ENCODE data around the gene RAB10. TPM values are rescaled to one million over a fixed set of nuclear protein-coding genes. Genes with fewer than 3 reads are reported as not detected.

RAB10 gene
- total RNA-seq, 1 experiment from 2014 or later = 167 TPM

DNA sequence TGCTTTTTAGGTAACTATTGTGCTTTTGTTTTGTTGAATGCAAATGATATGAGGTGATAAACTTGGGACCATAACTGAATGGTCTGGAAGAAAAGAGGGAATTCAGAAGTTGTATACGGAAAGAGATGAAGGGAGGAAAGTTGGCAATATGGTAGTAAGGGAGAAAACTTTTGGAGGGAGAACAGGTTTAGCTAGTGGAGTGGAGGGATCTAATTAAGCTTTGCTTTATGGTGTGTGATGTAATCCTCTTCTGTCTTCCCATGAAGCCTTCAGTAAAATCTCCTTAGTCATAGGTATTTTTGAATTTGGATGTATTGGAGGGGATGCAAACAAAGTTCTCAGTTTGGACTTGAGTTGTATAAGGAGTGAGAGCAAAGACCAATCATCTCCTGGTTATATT lies 20.2 kb upstream of the RAB10 start:
- H3K27ac ChIP-seq (ENCODE audit: low read depth, low read length) = no peak overlapping the region
- CTCF ChIA-PET = no interaction called here

More for the DNA sequence above, 20.2 kb upstream of the RAB10 start:
- no peak overlapping the region for H3K4me3 ChIP-seq (replicated peaks in 1 of 2; ENCODE audit: low read depth in 1 of 2, low read length in 2 of 2)
- no peaks in the 10 kb centered on the region for H3K9me3 ChIP-seq (ENCODE audit: control insufficient read depth in 1 of 2, insufficient read depth in 1 of 2, low read depth in 1 of 2, low read length in 2 of 2)
- H3K4me2 ChIP-seq (ENCODE audit: low read length) = peak overlapping the region; percentile 65
- no peak overlapping the region for H3K9ac ChIP-seq (ENCODE audit: low read length)
- H2AFZ ChIP-seq (ENCODE audit: low read depth, low read length, poor library complexity, severe bottlenecking) = no peak overlapping the region
- TF ChIP-seq, protein P1, sequence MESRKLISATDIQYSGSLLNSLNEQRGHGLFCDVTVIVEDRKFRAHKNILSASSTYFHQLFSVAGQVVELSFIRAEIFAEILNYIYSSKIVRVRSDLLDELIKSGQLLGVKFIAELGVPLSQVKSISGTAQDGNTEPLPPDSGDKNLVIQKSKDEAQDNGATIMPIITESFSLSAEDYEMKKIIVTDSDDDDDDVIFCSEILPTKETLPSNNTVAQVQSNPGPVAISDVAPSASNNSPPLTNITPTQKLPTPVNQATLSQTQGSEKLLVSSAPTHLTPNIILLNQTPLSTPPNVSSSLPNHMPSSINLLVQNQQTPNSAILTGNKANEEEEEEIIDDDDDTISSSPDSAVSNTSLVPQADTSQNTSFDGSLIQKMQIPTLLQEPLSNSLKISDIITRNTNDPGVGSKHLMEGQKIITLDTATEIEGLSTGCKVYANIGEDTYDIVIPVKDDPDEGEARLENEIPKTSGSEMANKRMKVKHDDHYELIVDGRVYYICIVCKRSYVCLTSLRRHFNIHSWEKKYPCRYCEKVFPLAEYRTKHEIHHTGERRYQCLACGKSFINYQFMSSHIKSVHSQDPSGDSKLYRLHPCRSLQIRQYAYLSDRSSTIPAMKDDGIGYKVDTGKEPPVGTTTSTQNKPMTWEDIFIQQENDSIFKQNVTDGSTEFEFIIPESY (IDR thresholded peaks at IDR 0.05; ENCODE audit: extremely low read depth, insufficient replicate concordance, low read length) = no peak
- TF ChIP-seq POLR2A (IDR thresholded peaks at IDR 0.05; ENCODE audit: borderline replicate concordance, extremely low read depth, insufficient read depth, insufficient read length) (no peak), TCF7L2 (IDR thresholded peaks at IDR 0.05; ENCODE audit: borderline replicate concordance, extremely low read depth, insufficient read depth, insufficient read length) (no peak), ZNF274 (IDR thresholded peaks at IDR 0.05; ENCODE audit: low read depth, low read length) (no peak), EZH2phosphoT487 (IDR thresholded peaks at IDR 0.05; ENCODE audit: borderline replicate concordance) (no peak), SRF (IDR thresholded peaks at IDR 0.05; ENCODE audit: low read depth) (no peak), JUND (IDR thresholded peaks at IDR 0.05) (no peak), YY1 (IDR thresholded peaks at IDR 0.05; ENCODE audit: extremely low read depth, insufficient replicate concordance, low read depth, low read length) (no peak), POLR2AphosphoS5 (IDR thresholded peaks at IDR 0.05; ENCODE audit: low read depth, low read length) (no peak), ZFX (IDR thresholded peaks at IDR 0.05) (no peak), SIN3A (IDR thresholded peaks at IDR 0.05; ENCODE audit: low read depth) (no peak), ELF1 (IDR thresholded peaks at IDR 0.05; ENCODE audit: borderline replicate concordance, low read depth) (no peak), RAD21 (IDR thresholded peaks at IDR 0.05; ENCODE audit: low read depth) (no peak), CBX3 (IDR thresholded peaks at IDR 0.05; ENCODE audit: low read depth) (no peak), EGR1 (IDR thresholded peaks at IDR 0.05; ENCODE audit: low read depth) (no peak)
- TF ChIP-seq, protein P2, sequence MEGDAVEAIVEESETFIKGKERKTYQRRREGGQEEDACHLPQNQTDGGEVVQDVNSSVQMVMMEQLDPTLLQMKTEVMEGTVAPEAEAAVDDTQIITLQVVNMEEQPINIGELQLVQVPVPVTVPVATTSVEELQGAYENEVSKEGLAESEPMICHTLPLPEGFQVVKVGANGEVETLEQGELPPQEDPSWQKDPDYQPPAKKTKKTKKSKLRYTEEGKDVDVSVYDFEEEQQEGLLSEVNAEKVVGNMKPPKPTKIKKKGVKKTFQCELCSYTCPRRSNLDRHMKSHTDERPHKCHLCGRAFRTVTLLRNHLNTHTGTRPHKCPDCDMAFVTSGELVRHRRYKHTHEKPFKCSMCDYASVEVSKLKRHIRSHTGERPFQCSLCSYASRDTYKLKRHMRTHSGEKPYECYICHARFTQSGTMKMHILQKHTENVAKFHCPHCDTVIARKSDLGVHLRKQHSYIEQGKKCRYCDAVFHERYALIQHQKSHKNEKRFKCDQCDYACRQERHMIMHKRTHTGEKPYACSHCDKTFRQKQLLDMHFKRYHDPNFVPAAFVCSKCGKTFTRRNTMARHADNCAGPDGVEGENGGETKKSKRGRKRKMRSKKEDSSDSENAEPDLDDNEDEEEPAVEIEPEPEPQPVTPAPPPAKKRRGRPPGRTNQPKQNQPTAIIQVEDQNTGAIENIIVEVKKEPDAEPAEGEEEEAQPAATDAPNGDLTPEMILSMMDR (IDR thresholded peaks at IDR 0.05 in 2 of 3, conservative IDR thresholded peaks at IDR 0.05 in 1 of 3; ENCODE audit: borderline replicate concordance in 1 of 3, insufficient read depth in 1 of 3, low read depth in 2 of 3, low read length in 2 of 3) = no peak
- TF ChIP-seq, protein P3, sequence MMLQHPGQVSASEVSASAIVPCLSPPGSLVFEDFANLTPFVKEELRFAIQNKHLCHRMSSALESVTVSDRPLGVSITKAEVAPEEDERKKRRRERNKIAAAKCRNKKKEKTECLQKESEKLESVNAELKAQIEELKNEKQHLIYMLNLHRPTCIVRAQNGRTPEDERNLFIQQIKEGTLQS (IDR thresholded peaks at IDR 0.05) = no peak
- TF ChIP-seq, protein P4, sequence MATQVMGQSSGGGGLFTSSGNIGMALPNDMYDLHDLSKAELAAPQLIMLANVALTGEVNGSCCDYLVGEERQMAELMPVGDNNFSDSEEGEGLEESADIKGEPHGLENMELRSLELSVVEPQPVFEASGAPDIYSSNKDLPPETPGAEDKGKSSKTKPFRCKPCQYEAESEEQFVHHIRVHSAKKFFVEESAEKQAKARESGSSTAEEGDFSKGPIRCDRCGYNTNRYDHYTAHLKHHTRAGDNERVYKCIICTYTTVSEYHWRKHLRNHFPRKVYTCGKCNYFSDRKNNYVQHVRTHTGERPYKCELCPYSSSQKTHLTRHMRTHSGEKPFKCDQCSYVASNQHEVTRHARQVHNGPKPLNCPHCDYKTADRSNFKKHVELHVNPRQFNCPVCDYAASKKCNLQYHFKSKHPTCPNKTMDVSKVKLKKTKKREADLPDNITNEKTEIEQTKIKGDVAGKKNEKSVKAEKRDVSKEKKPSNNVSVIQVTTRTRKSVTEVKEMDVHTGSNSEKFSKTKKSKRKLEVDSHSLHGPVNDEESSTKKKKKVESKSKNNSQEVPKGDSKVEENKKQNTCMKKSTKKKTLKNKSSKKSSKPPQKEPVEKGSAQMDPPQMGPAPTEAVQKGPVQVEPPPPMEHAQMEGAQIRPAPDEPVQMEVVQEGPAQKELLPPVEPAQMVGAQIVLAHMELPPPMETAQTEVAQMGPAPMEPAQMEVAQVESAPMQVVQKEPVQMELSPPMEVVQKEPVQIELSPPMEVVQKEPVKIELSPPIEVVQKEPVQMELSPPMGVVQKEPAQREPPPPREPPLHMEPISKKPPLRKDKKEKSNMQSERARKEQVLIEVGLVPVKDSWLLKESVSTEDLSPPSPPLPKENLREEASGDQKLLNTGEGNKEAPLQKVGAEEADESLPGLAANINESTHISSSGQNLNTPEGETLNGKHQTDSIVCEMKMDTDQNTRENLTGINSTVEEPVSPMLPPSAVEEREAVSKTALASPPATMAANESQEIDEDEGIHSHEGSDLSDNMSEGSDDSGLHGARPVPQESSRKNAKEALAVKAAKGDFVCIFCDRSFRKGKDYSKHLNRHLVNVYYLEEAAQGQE (IDR thresholded peaks at IDR 0.05; ENCODE audit: low read depth) = no peak
- H3K36me3 ChIP-seq (ENCODE audit: control insufficient read depth in 1 of 2, insufficient read depth in 2 of 2, low read length in 2 of 2) = no peaks in the 10 kb centered on the region
- no peaks in the 10 kb centered on the region for H3K79me2 ChIP-seq (ENCODE audit: insufficient read depth, low read length)
- intact Hi-C loops (cut with micrococcal nuclease) = no loop called here
- RAD21 ChIA-PET (ENCODE audit: low non-redundant PET in 1 of 2, low total read pairs in 2 of 2, uncharacterized antibody in 2 of 2, unreplicated experiment in 2 of 2) = no interaction called here
- POLR2A ChIA-PET = no interaction called here
- no peaks in the 10 kb centered on the region for H3K27me3 ChIP-seq (ENCODE audit: insufficient read depth, low read length)
- no peaks in the 10 kb centered on the region for H4K20me1 ChIP-seq (ENCODE audit: insufficient read depth)
- BruUV-seq (replicated peaks) = no TSS peak
- H3K4me1 ChIP-seq (ENCODE audit: control insufficient read depth in 1 of 2, insufficient read depth in 2 of 2, low read length in 2 of 2) = peaks cover 56 to 62% of the 10 kb centered on the region in 2 experiments
- ATAC-seq (no peak), DNase-seq (ENCODE audit: low read depth, low spot score) (no peak)
- H3K9me2 ChIP-seq (ENCODE audit: insufficient read depth) = no peaks in the 10 kb centered on the region

All from HCT116 (cell line).